NB4 (cell line): ENCODE measurements around the gene LRCH1.

Experiments
- DNase-seq: peaks from one replicate; pipeline ENCODE4 v3.0.0; 2010; ENCODE audit warnings: low read depth
- H3K4me3 ChIP-seq: one replicate; pipeline ENCODE4 v1.5.1; 2011; ENCODE audit warnings: mild to moderate bottlenecking, low read depth, low read length, moderate library complexity
- CTCF ChIP-seq: IDR thresholded peaks from one replicate; pipeline ENCODE4 v1.5.1; 2012; ENCODE audit warnings: low read depth, low read length
- MAX ChIP-seq: IDR thresholded peaks from 2 replicates; pipeline ENCODE4 v1.6.1; 2011; ENCODE audit warnings: low read depth, low read length
- MYC ChIP-seq: IDR thresholded peaks from 2 replicates; pipeline ENCODE4 v1.6.1; 2011; ENCODE audit warnings: low read depth, low read length
- POLR2A ChIP-seq: IDR thresholded peaks from 2 replicates; pipeline ENCODE4 v1.6.1; 2011; ENCODE audit warnings: mild to moderate bottlenecking; ENCODE audit not compliant: insufficient read length; ENCODE audit errors: extremely low read depth

The LRCH1 gene

GRCh38 chr13:46679369-46680120 lies 126.6 kb downstream of the LRCH1 start:
- TF ChIP-seq MYC (no peak), POLR2A (no peak), MAX (no peak), CTCF (no peak)
- DNase-seq: no peak
- no peak overlapping the region for H3K4me3 ChIP-seq

- TF ChIP-seq MYC (no peak), POLR2A (no peak), MAX (no peak), CTCF (no peak)
- DNase-seq: no peak
- no peak overlapping the region for H3K4me3 ChIP-seq
Measured at GRCh38 chr13:46682015-46682414, 129.0 kb downstream of the LRCH1 start.

GRCh38 chr13:46682707-46683106 lies 129.7 kb downstream of the LRCH1 start:
- no peak for TF ChIP-seq MAX
- no peak for TF ChIP-seq MYC
- no peak for TF ChIP-seq CTCF
- TF ChIP-seq POLR2A: no peak
- no peak for DNase-seq
- H3K4me3 ChIP-seq: no peak overlapping the region

- peak; percentile 20 for DNase-seq
- H3K4me3 ChIP-seq: no peak overlapping the region
- TF ChIP-seq POLR2A (no peak), MAX (no peak), MYC (no peak), CTCF (no peak)
Measured at GRCh38 chr13:46683676-46684260, 130.8 kb downstream of the LRCH1 start.

- H3K4me3 ChIP-seq: no peak overlapping the region
- TF ChIP-seq POLR2A (no peak), CTCF (no peak), MYC (no peak), MAX (no peak)
- no peak for DNase-seq
Measured at GRCh38 chr13:46684287-46685001, 131.5 kb downstream of the LRCH1 start.
